NCI-H460 (cell line): Measurements from ENCODE around the gene CIAO2A. TPM values are rescaled to one million over a fixed set of nuclear protein-coding genes. Genes with fewer than 3 reads are reported as not detected.
"Not testable (repeated sequence)": the region's sequence is repeated elsewhere in the genome, so short reads cannot be mapped to it uniquely, and the experiment has no call there.

Source experiments
- DNase-seq: peaks from one replicate; pipeline ENCODE4 v3.0.0-alpha.2; 2016; ENCODE audit warnings: low read depth; ENCODE audit errors: extremely low read depth
- total RNA-seq: library from RNA; depleted of rRNA; stranded (reverse); fragments of >200 nt; shearing (Covaris generic); gene quantifications from 2 replicates; pipeline ENCODE4 v1.2.3, GENCODE V29; 2014

Gene CIAO2A
- total RNA-seq, 1 experiment from 2014 or later = 150 TPM

- no peak for DNase-seq
Observed at GRCh38 chr15:64072812-64073211, 20.8 kb downstream of the CIAO2A start.

GRCh38 chr15:64071931-64072765 lies 21.5 kb downstream of the CIAO2A start:
- DNase-seq = no peak

- no peak for DNase-seq
Observed at GRCh38 chr15:64070965-64071851, 22.4 kb downstream of the CIAO2A start.

GRCh38 chr15:64070106-64070505 lies 23.5 kb downstream of the CIAO2A start:
- no peak for DNase-seq

- DNase-seq = no peak
Observed at GRCh38 chr15:64068133-64068532, 25.5 kb downstream of the CIAO2A start.

GRCh38 chr15:64067564-64068030 lies 26.0 kb downstream of the CIAO2A start:
- DNase-seq = peak; percentile 63

GRCh38 chr15:64066451-64066850 lies 27.2 kb downstream of the CIAO2A start:
- DNase-seq = no peak

GRCh38 chr15:64060716-64061115 lies 32.9 kb downstream of the CIAO2A start:
- DNase-seq = no peak

- DNase-seq = not testable (repeated sequence)
Observed at GRCh38 chr15:64059104-64059503, 34.5 kb downstream of the CIAO2A start.

- no peak for DNase-seq
Observed at GRCh38 chr15:64058279-64058678, 35.4 kb downstream of the CIAO2A start.

- DNase-seq = not testable (repeated sequence)
Observed at GRCh38 chr15:64053674-64054073, 40.0 kb downstream of the CIAO2A start.

- DNase-seq = no peak
Observed at GRCh38 chr15:64052925-64053491, 40.6 kb downstream of the CIAO2A start.

- DNase-seq = no peak
Observed at GRCh38 chr15:64051407-64052259, 42.0 kb downstream of the CIAO2A start.

GRCh38 chr15:64051093-64051402 lies 42.6 kb downstream of the CIAO2A start:
- DNase-seq = no peak

- DNase-seq = no peak
Observed at GRCh38 chr15:64050281-64051092, 43.2 kb downstream of the CIAO2A start.

GRCh38 chr15:64048781-64049460 lies 44.7 kb downstream of the CIAO2A start:
- DNase-seq = no peak

GRCh38 chr15:64046421-64047153 lies 47.1 kb downstream of the CIAO2A start, which contains the start of gene DAPK2:
Gene DAPK2 (minus strand): TSS chr15:64046485. CDS start chr15:64040261, 6,224 bp downstream.
- peak; percentile 50 for DNase-seq

GRCh38 chr15:64045774-64046420 lies 47.7 kb downstream of the CIAO2A start:
- DNase-seq = no peak
